GM18951 (cell line): ENCODE data around the gene AKR7A3.

ENCODE experiments used
- POLR2A ChIP-seq: IDR thresholded peaks from 4 replicates; pipeline ENCODE4 v1.6.1; 2011; ENCODE audit warnings: mild to moderate bottlenecking; ENCODE audit not compliant: insufficient read length, insufficient read depth; ENCODE audit errors: extremely low read depth
- in situ Hi-C: fragments of 300-500 bp; cut with MboI; formaldehyde crosslinking; loops from one replicate; pipeline ENCODE4 v1.12.0; 2022; ENCODE audit warnings: low sequenced_read_pairs, mixed read lengths, inconsistent platforms; ENCODE audit not compliant: unreplicated experiment

Gene AKR7A3

DNA sequence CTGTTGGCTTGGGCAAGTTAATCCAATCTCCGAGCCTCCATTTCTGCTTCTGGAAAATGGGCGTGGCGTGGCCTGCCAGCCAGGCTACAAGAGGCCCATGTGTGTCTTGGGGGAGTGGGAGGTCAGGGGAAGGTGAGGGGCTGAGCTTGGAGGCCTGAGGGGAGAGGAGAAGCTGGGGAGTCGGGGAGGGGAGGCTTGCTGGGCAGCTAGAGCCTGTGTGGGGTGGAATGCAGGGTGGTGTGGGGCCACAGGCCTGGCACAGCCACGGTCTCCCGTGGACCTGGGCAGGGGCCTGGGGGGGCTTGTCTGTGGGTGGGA lies 38.1 kb upstream of the AKR7A3 start:
- no peak for TF ChIP-seq POLR2A
- in situ Hi-C loops, result no loop called here

DNA sequence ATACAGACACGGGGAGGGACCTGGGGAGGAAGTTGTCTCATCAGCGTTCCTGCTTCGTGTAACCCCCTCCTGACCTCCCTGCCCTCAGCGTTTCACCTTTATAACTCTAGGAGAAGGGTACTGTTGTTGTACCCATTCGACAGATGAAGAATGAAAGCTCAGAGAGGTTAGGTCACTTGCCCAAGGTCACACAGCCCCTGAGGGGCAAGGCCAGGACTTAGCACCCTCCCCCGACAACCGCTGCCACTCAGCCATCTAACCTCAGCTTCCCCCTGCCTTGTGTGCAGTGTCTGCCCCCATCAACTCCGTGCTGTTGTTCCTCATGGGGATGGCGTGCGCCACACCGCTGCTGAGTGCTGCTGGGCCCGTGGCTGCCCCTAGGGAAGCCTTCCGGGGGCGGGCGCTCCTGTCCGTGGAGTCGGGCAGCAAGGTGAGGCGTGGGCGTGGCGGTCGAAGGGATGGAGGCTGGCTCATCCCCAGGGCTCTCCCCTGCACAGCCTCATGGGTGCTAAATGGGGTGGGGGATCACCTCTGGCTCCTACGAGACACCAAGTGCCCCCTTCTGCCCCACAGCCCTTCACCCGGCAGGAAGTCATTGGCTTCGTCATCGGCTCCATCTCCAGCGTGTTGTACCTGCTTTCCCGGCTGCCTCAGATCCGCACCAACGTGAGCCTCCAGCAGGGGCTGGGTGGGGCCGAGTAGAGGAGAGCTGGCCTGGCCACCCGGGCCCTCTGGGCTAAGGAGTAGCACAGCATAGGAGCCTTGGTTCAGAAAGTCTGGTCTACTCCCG lies 37.6 kb upstream of the AKR7A3 start:
- TF ChIP-seq POLR2A, result no peak
- in situ Hi-C loops, result no loop called here

- in situ Hi-C loops, result no loop called here
Observed at GRCh38 chr1:19325368-19325957, 36.9 kb upstream of the AKR7A3 start.

DNA sequence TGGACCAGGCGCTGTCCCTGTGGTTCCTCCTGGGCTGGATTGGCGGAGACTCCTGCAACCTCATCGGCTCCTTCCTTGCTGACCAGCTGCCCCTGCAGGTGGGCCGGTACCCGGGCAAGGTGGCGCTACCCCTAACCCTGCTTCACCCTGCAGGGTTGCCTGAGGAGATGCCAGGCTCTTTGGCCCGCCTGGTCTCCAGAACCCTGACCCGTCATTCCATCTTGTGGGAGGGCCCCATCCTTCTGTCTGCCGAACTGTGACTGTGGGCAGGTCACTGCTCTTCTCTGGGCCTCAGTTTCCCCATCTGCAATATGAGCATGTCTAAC lies 36.1 kb upstream of the AKR7A3 start:
- in situ Hi-C loops, result no loop called here
- no peak for TF ChIP-seq POLR2A

More at GRCh38 chr1:19325368-19325957, 36.9 kb upstream of the AKR7A3 start:
- TF ChIP-seq POLR2A, result no peak

GRCh38 chr1:19323987-19324664 lies 35.6 kb upstream of the AKR7A3 start:
- TF ChIP-seq POLR2A, result no peak
- in situ Hi-C loops, result no loop called here

GRCh38 chr1:19322481-19322880 lies 33.9 kb upstream of the AKR7A3 start:
- in situ Hi-C loops, result no loop called here
- no peak for TF ChIP-seq POLR2A

DNA sequence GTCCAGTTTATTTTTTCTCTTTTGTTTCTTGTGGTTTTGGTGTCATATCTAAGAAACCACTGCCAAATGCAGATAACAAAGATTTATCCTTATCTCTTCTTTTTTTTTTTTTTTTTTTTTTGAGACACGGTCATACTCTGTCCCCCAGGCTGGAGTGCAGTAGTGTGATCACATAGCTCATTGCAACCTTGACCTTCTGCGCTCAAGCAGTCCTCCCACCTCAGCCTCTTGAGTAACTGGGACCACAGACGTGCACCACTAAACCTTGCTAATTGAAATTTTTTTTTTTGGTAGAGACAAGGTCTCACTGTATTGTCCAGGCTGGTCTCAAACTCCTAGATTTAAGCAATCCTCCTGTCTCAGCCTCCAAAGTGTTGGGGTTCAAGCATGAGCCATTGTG lies 32.5 kb upstream of the AKR7A3 start:
- TF ChIP-seq POLR2A, result no peak
- in situ Hi-C loops, result no loop called here

DNA sequence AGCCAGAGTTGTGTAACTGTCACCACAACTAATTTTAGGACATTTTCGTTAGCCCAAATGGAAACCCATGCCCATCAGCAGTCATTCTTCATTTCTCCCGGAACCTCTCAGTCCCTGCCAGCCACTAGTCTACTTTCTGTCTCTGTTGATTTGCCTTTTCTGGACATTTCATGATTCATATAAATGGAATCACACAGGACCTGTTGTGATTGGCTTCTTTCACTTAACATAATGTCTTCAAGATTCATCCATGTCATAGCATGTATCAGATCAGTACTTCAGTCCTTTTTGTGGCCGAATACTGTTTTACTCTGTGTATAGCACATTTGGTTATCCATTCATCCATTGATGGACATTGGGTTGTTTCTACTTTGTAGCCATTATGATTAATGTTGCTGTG lies 30.6 kb upstream of the AKR7A3 start:
- TF ChIP-seq POLR2A, result no peak
- in situ Hi-C loops, result no loop called here

GRCh38 chr1:19317126-19317910 lies 28.7 kb upstream of the AKR7A3 start:
- no peak for TF ChIP-seq POLR2A
- in situ Hi-C loops, result no loop called here

DNA sequence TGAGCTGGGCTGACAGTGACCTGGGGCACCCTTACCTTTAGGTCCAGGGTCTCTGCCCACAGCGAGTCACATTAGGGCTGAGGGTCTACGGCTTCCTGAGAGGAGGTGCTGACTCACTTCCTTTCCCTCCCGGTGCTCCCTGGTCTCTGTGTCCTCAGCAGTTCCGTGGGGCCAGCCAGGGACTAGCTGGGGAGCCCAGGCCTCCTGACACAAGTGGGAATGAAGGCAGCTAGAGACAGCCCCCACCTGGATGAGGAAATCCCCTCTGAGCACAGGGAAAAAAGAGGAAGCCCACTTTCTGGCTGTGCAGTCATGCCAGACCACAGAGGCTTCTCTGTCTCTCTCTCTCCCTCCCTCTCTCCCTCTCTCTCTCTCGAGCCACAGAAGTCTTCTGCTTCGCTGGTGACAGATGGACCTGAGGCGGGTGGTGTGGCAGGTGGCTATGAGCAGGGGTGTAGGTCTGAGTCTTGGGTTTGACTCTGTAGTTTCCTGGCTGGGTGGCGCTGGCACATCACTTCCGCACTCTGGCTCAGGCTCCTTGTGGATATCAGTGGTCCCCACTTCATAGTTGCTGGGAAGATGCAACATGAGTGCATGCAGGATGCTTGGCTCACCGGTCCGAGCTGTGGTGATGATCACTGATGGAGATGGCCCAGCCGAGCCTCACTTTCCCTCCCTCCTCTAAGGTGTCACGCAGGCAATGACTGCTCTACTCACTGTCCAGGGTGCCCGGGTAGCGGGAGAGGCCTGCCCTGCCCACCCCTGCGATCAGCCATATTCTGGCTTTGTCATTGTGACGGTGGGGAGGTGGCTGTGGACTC lies 27.0 kb upstream of the AKR7A3 start:
- in situ Hi-C loops, result no loop called here
- no peak for TF ChIP-seq POLR2A

- TF ChIP-seq POLR2A, result no peak
- in situ Hi-C loops, result no loop called here
Observed at GRCh38 chr1:19313961-19314882, 25.7 kb upstream of the AKR7A3 start.

DNA sequence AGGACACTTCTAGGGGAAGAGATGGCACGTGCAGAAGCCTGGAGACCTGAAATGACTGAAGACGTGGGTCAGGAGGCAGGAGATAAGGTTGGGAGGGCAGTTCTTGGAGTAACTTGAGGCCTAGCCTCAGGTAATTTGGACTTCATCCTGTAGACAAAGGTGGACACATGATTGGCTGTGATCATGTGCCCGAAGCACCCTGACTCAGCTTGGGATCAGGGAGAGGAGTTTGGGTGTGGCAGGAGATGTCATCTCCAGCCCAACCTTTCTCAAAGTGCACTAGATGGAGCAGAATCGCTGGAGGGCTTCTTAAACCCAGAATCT lies 25.0 kb upstream of the AKR7A3 start:
- in situ Hi-C loops, result no loop called here
- no peak for TF ChIP-seq POLR2A
